GM23338 (cell line): ENCODE data around the gene KIAA1549. TPM values are rescaled to one million over a fixed set of nuclear protein-coding genes. Genes with fewer than 3 reads are reported as not detected.

ENCODE experiments used
- ATAC-seq: fragments of 200-7000 bp; cut with Tn5 transposase; 3 replicates; pipeline ENCODE4 v1.9.1; 2020
- DNase-seq: peaks from one replicate; pipeline ENCODE4 v3.0.0-alpha.2; 2015; ENCODE audit warnings: low spot score
- H2AFZ ChIP-seq: fragments of 200-600 bp; sonication (generic); 2 replicates; pipeline ENCODE4 v1.8.0; 2016; ENCODE audit warnings: antibody characterized with exemption, mild to moderate bottlenecking, moderate library complexity
- H3F3A ChIP-seq: fragments of 200-600 bp; sonication (generic); replicated peaks from 2 replicates; pipeline ENCODE4 v1.8.0; 2017; ENCODE audit warnings: antibody characterized with exemption, mixed run types, low read depth
- H3K27ac ChIP-seq: fragments of 200-600 bp; sonication (generic); 2 replicates; pipeline ENCODE4 v1.6.1; 2016; ENCODE audit warnings: low read depth
- H3K27me3 ChIP-seq: fragments of 200-600 bp; sonication (generic); 2 replicates; pipeline ENCODE4 v1.8.0; 2016; ENCODE audit warnings: mild to moderate bottlenecking, mixed run types, moderate library complexity; ENCODE audit not compliant: insufficient read depth
- H3K36me3 ChIP-seq: fragments of 200-600 bp; sonication (generic); 2 replicates; pipeline ENCODE4 v1.8.0; 2016; ENCODE audit warnings: mild to moderate bottlenecking; ENCODE audit not compliant: insufficient read depth
- H3K4me1 ChIP-seq: fragments of 200-600 bp; sonication (generic); 2 replicates; pipeline ENCODE4 v1.8.0; 2016; ENCODE audit warnings: mild to moderate bottlenecking, moderate library complexity; ENCODE audit not compliant: insufficient read depth
- H3K4me2 ChIP-seq: fragments of 200-600 bp; sonication (generic); 2 replicates; pipeline ENCODE4 v1.7.1; 2017; ENCODE audit warnings: mixed run types
- H3K4me3 ChIP-seq: fragments of 200-600 bp; sonication (generic); 2 replicates; pipeline ENCODE4 v1.6.1; 2016; ENCODE audit warnings: mixed run types
- H3K79me2 ChIP-seq: fragments of 200-600 bp; sonication (generic); replicated peaks from 2 replicates; pipeline ENCODE4 v1.8.0; 2017; ENCODE audit warnings: mild to moderate bottlenecking; ENCODE audit not compliant: insufficient read depth
- H3K9me2 ChIP-seq: fragments of 200-600 bp; sonication (generic); 2 replicates; pipeline ENCODE4 v1.8.0; 2017; ENCODE audit not compliant: insufficient read depth
- H4K20me1 ChIP-seq: fragments of 200-600 bp; sonication (generic); replicated peaks from 2 replicates; pipeline ENCODE4 v1.8.0; 2017; ENCODE audit warnings: mild to moderate bottlenecking; ENCODE audit not compliant: insufficient read depth
- H3K27ac Mint-ChIP-seq: 2 replicates; pipeline ENCODE4 v1.8.0; 2020; ENCODE audit warnings: inconsistent platforms, mild to moderate bottlenecking, moderate library complexity, mixed read lengths
- H3K27me3 Mint-ChIP-seq: 3 replicates; pipeline ENCODE4 v1.8.0; 2022; ENCODE audit warnings: low read depth, mild to moderate bottlenecking, moderate library complexity, mixed read lengths, inconsistent platforms; ENCODE audit not compliant: insufficient read depth, poor library complexity
- H3K36me3 Mint-ChIP-seq: 3 replicates; pipeline ENCODE4 v1.8.0; 2021; ENCODE audit warnings: low read depth, mild to moderate bottlenecking, inconsistent platforms, moderate library complexity, mixed read lengths
- H3K4me1 Mint-ChIP-seq: 3 replicates; pipeline ENCODE4 v1.8.0; 2020; ENCODE audit warnings: mild to moderate bottlenecking, inconsistent platforms, mixed read lengths
- H3K4me3 Mint-ChIP-seq: 3 replicates; pipeline ENCODE4 v1.8.0; 2021; ENCODE audit warnings: moderate library complexity, mild to moderate bottlenecking, inconsistent platforms, mixed read lengths
- H3K9me3 Mint-ChIP-seq: 3 replicates; pipeline ENCODE4 v1.8.0; 2020; ENCODE audit warnings: moderate library complexity, mild to moderate bottlenecking, inconsistent platforms, mixed read lengths
- CREB1 ChIP-seq: fragments of 250-450 bp; sonication (Bioruptor Pico); IDR thresholded peaks from 2 replicates; pipeline ENCODE4 v1.5.0; 2020; ENCODE audit warnings: low read depth, mild to moderate bottlenecking, moderate library complexity
- ETS1 ChIP-seq: IDR thresholded peaks from 2 replicates; pipeline ENCODE4 v1.6.1; 2016; ENCODE audit warnings: antibody characterized with exemption
- EZH2 ChIP-seq: fragments of 200-600 bp; sonication (generic); IDR thresholded peaks from one replicate; pipeline ENCODE4 v1.8.0; 2017; ENCODE audit warnings: antibody characterized with exemption, mild to moderate bottlenecking, low read depth; ENCODE audit not compliant: unreplicated experiment
- EZH2phosphoT487 ChIP-seq: fragments of 200-600 bp; sonication (generic); IDR thresholded peaks from one replicate; pipeline ENCODE4 v1.8.1; 2018; ENCODE audit warnings: antibody characterized with exemption; ENCODE audit not compliant: unreplicated experiment
- JUNB ChIP-seq: IDR thresholded peaks from one replicate; pipeline ENCODE4 v1.6.1; 2016; ENCODE audit warnings: antibody characterized with exemption; ENCODE audit not compliant: unreplicated experiment
- NANOG ChIP-seq: IDR thresholded peaks from 2 replicates; pipeline ENCODE4 v1.6.1; 2016; ENCODE audit warnings: antibody characterized with exemption, borderline replicate concordance
- POLR2AphosphoS5 ChIP-seq: IDR thresholded peaks from 2 replicates; pipeline ENCODE4 v1.6.1; 2016; ENCODE audit warnings: antibody characterized with exemption, low read depth
- REST ChIP-seq: IDR thresholded peaks from one replicate; pipeline ENCODE4 v1.6.1; 2018; ENCODE audit warnings: antibody characterized with exemption; ENCODE audit not compliant: unreplicated experiment
- STAT1 ChIP-seq: IDR thresholded peaks from one replicate; pipeline ENCODE4 v1.6.1; 2016; ENCODE audit warnings: antibody characterized with exemption; ENCODE audit not compliant: unreplicated experiment
- ZNF114 ChIP-seq: fragments of 250-450 bp; sonication (Bioruptor Pico); IDR thresholded peaks from 2 replicates; pipeline ENCODE4 v1.5.0; 2020; ENCODE audit warnings: mild to moderate bottlenecking, moderate library complexity
- ZNF331 ChIP-seq: fragments of 250-450 bp; sonication (Bioruptor Pico); IDR thresholded peaks from 2 replicates; pipeline ENCODE4 v1.5.0; 2020; ENCODE audit warnings: low read depth, mild to moderate bottlenecking, moderate library complexity
- ZNF462 ChIP-seq: fragments of 250-450 bp; sonication (Bioruptor Pico); IDR thresholded peaks from 2 replicates; pipeline ENCODE4 v1.5.0; 2020; ENCODE audit warnings: mild to moderate bottlenecking, moderate library complexity
- polyA plus RNA-seq: library from polyadenylated mRNA; unstranded; fragments of >200 nt; fragmentation: Nextera tagmentation; extraction: Ambion mirVana; gene quantifications from 2 replicates; pipeline ENCODE4 v1.2.1, GENCODE V29; 2016
- total RNA-seq: library from RNA; depleted of rRNA; stranded (reverse); fragments of >200 nt; shearing (Covaris generic); gene quantifications from 2 replicates; pipeline ENCODE4 v1.2.3, GENCODE V29; 2014

KIAA1549 gene
- total and polyA plus RNA-seq, 2 experiments from 2014 or later = 3.6 to 13.5 TPM

GRCh38 chr7:138907201-138907847 is 73.9 kb downstream of the KIAA1549 start (continued):
- TF ChIP-seq ETS1 (no peak), JUNB (no peak)

- H3K36me3 Mint-ChIP-seq = peaks cover 44% of the 10 kb centered on the region
- DNase-seq (no peak), ATAC-seq (no peak)
- H3K27ac Mint-ChIP-seq = no peak overlapping the region; the same call in 1 of the 2 replicates
- H3K4me2 ChIP-seq = no peak overlapping the region
- H2AFZ ChIP-seq = no peak overlapping the region
- no peak overlapping the region for H3K4me3 ChIP-seq
- H3K9me2 ChIP-seq = no peaks in the 10 kb centered on the region
- no peaks in the 10 kb centered on the region for H3K27me3 ChIP-seq
- H3K27ac ChIP-seq = no peak overlapping the region
- 0 out of 2 replicates have a peak, but pooled peaks cover 6% of the 10 kb centered on the region for H4K20me1 ChIP-seq
- no peaks in the 10 kb centered on the region for H3K4me1 ChIP-seq
- no peaks in the 10 kb centered on the region for H3F3A ChIP-seq
- peaks cover 9% of the 10 kb centered on the region for H3K4me1 Mint-ChIP-seq
- peaks cover 8% of the 10 kb centered on the region for H3K27me3 Mint-ChIP-seq
- no peaks in the 10 kb centered on the region for H3K9me3 Mint-ChIP-seq
- H3K4me3 Mint-ChIP-seq = no peak overlapping the region
- H3K79me2 ChIP-seq = no peaks in the 10 kb centered on the region
- TF ChIP-seq ETS1 (no peak), ZNF114 (CRISPR knock-in tag) (no peak), JUNB (no peak), NANOG (no peak), ZNF331 (CRISPR knock-in tag) (no peak), EZH2 (no peak), ZNF462 (CRISPR knock-in tag) (no peak), EZH2phosphoT487 (no peak), REST (no peak), STAT1 (no peak), CREB1 (CRISPR knock-in tag) (no peak), POLR2AphosphoS5 (no peak)
- H3K36me3 ChIP-seq = peaks cover 7% of the 10 kb centered on the region; the same call in 1 of the 2 replicates
These were observed 77.2 kb downstream of the KIAA1549 start for GRCh38 chr7:138903859-138904435.
